A673 (cell line): ENCODE measurements around the gene C3orf18. TPM values are rescaled to one million over a fixed set of nuclear protein-coding genes. Genes with fewer than 3 reads are reported as not detected.
A peak's percentile ranks its signal among the peaks of the same experiment; 100 is the strongest.

Source experiments
- BruUV-seq: library from RNA; stranded (reverse); fragments of 400-500 nt; replicated peaks from 2 replicates; lab custom pipeline; 2021; lab: Mats Ljungman, UMichigan
- CTCF ChIA-PET: fragments of 300-600 bp; sonication (Branson Sonifier 250); formaldehyde crosslinking; loops from one replicate; lab custom pipeline; 2022; ENCODE audit warnings: antibody characterized with exemption; lab: Charles Lee
- POLR2A ChIA-PET: fragments of 300-600 bp; sonication (Branson Sonifier 250); formaldehyde crosslinking; loops from one replicate; lab custom pipeline; 2022; ENCODE audit warnings: antibody characterized with exemption; ENCODE audit not compliant: low non-redundant PET; lab: Charles Lee
- DNase-seq: peaks from one replicate; pipeline ENCODE4 v3.0.0-alpha.2; 2015; ENCODE audit warnings: low spot score
- H3K27ac ChIP-seq: fragments of 200-600 bp; sonication (generic); 2 replicates; pipeline ENCODE4 v1.5.1; 2016; ENCODE audit warnings: mixed run types, low read depth, mild to moderate bottlenecking, mixed read lengths, antibody characterized with exemption, low read length; ENCODE audit not compliant: poor library complexity, severe bottlenecking
- H3K27me3 ChIP-seq: fragments of 200-600 bp; sonication (generic); replicated peaks from 2 replicates; pipeline ENCODE4 v1.6.1; 2017; ENCODE audit warnings: mixed run types, low read depth, mild to moderate bottlenecking, mixed read lengths, antibody characterized with exemption, low read length; ENCODE audit not compliant: insufficient read depth, poor library complexity
- H3K36me3 ChIP-seq: fragments of 200-600 bp; sonication (generic); 2 replicates; pipeline ENCODE4 v1.6.1; 2016; ENCODE audit warnings: mixed run types, mild to moderate bottlenecking, mixed read lengths, antibody characterized with exemption, low read length; ENCODE audit not compliant: insufficient read depth, poor library complexity, severe bottlenecking
- H3K4me1 ChIP-seq: fragments of 200-600 bp; sonication (generic); 2 replicates; pipeline ENCODE4 v1.6.1; 2017; ENCODE audit warnings: mixed run types, mild to moderate bottlenecking, mixed read lengths, antibody characterized with exemption, low read length; ENCODE audit not compliant: insufficient read depth, poor library complexity, severe bottlenecking
- H3K4me3 ChIP-seq: fragments of 200-600 bp; sonication (generic); 2 replicates; pipeline ENCODE4 v1.5.1; 2016; ENCODE audit warnings: low read depth, mixed run types, mild to moderate bottlenecking, mixed read lengths, low read length; ENCODE audit not compliant: poor library complexity, severe bottlenecking
- H3K9me3 ChIP-seq: fragments of 200-600 bp; sonication (generic); 2 replicates; pipeline ENCODE4 v1.6.1; 2016; ENCODE audit warnings: mixed run types, low read depth, mild to moderate bottlenecking, mixed read lengths, antibody characterized with exemption, low read length; ENCODE audit not compliant: poor library complexity, severe bottlenecking
- EZH2 ChIP-seq: fragments of 200-600 bp; sonication (generic); IDR thresholded peaks from 2 replicates; pipeline ENCODE4 v1.6.1; 2017; ENCODE audit warnings: borderline replicate concordance, low read depth, mild to moderate bottlenecking, mixed read lengths, antibody characterized with exemption, low read length; ENCODE audit not compliant: poor library complexity, severe bottlenecking
- intact Hi-C: fragments of 100-400 bp; cut with micrococcal nuclease; formaldehyde crosslinking; loops from one replicate; pipeline ENCODE4 v1.10.0; 2022; ENCODE audit not compliant: unreplicated experiment
- total RNA-seq: library from RNA; stranded (reverse); gene quantifications from 2 replicates; pipeline ENCODE4 v1.2.3, GENCODE V29; 2021
- TF ChIP-seq, protein P1 (sequence below): fragments of 300-800, 200-600 bp; sonication (generic); conservative IDR thresholded peaks from 2 replicates; pipeline ENCODE4 v1.5.1; 2017; ENCODE audit warnings: low read depth, mild to moderate bottlenecking, antibody characterized with exemption, low read length, moderate library complexity, mixed read lengths

C3orf18 gene
- total RNA-seq, 1 experiment from 2014 or later = 1.5 TPM

DNA sequence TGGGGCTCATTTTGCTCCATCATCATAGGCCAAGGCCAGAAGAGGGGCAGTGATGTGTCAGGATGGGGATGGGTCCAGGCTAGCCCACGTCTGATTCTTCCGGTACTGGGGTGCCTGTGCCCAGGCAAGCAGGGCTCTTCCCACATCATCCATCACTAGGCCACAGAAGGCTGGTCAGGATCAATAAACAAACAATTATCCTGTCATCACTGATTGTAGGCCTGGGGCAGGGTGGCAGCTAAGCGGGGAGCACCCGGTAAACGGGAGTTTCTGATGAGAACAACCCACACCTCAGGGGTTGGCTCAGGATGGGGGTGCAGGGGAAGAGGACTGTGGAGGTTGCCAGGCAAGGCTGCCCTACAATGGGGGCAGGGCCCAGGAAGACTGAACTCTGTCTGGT lies 46.0 kb downstream of the C3orf18 start:
- no TSS peak for BruUV-seq
- H3K27me3 ChIP-seq = no peaks in the 10 kb centered on the region
- no peak overlapping the region for H3K4me3 ChIP-seq
- ChIA-PET POLR2A (no interaction called here), CTCF (no interaction called here)
- H3K9me3 ChIP-seq = no peaks in the 10 kb centered on the region
- H3K36me3 ChIP-seq = no peaks in the 10 kb centered on the region
- H3K4me1 ChIP-seq = no peaks in the 10 kb centered on the region
- H3K27ac ChIP-seq = no peak overlapping the region
- no peak for TF ChIP-seq EZH2
- TF ChIP-seq, protein P1, sequence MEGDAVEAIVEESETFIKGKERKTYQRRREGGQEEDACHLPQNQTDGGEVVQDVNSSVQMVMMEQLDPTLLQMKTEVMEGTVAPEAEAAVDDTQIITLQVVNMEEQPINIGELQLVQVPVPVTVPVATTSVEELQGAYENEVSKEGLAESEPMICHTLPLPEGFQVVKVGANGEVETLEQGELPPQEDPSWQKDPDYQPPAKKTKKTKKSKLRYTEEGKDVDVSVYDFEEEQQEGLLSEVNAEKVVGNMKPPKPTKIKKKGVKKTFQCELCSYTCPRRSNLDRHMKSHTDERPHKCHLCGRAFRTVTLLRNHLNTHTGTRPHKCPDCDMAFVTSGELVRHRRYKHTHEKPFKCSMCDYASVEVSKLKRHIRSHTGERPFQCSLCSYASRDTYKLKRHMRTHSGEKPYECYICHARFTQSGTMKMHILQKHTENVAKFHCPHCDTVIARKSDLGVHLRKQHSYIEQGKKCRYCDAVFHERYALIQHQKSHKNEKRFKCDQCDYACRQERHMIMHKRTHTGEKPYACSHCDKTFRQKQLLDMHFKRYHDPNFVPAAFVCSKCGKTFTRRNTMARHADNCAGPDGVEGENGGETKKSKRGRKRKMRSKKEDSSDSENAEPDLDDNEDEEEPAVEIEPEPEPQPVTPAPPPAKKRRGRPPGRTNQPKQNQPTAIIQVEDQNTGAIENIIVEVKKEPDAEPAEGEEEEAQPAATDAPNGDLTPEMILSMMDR = no peak
- no peak for DNase-seq
- intact Hi-C loops = no loop called here

DNA sequence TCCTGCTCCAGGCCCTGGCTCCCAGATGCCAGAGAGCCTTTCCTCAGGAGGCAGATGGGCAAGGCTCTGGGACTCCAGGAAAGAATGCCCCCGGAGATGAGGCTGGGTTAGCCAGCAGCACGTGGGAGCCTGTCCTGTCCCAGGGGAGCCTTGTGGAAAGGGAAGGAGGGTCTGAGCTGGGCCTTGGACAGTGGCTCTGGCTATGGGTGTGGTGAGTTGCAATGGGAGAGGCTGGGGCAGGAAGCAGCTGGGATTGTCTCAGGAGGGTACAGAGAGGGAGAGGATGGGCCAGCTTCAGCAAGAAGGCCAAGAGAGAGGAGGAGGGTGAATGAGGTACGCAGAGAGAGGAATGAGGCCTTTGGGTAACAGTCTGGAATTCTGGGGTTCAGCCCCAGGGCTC lies 46.7 kb downstream of the C3orf18 start:
- no peak for TF ChIP-seq EZH2
- TF ChIP-seq, protein P1 = no peak
- no peaks in the 10 kb centered on the region for H3K27me3 ChIP-seq
- intact Hi-C loops = no loop called here
- ChIA-PET CTCF (no interaction called here), POLR2A (no interaction called here)
- BruUV-seq = no TSS peak
- H3K9me3 ChIP-seq = no peaks in the 10 kb centered on the region
- H3K27ac ChIP-seq = no peak overlapping the region
- H3K4me1 ChIP-seq = no peaks in the 10 kb centered on the region
- no peaks in the 10 kb centered on the region for H3K36me3 ChIP-seq
- no peak overlapping the region for H3K4me3 ChIP-seq
- DNase-seq = no peak

DNA sequence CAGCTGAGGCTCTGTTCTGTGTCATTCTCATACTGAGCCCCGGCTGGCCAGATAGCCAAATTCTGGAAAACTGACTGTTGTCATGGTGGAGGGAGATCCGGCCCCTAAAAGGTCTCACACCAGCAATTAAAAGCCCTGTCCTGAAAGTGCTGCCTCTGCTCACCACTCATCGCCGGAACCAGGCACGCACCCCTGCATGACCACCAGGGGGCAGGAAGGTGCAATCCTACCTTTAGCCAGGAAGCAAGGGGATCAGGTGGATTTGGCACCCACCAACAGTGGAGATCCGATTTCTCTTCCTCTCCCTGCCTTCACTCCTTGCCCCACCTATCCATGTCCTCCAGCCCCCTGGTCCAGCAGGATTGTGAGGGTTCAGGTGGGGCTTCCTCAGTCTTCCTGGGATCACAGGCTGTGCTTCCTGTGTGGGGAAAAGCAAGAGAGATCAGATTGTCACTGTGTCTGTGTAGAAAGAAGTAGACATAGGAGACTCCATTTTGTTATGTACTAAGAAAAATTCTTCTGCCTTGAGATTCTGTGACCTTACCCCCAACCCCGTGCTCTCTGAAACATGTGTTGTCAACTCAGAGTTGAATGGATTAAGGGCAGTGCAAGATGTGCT lies 48.0 kb downstream of the C3orf18 start:
- peak; percentile 28 for DNase-seq
- CTCF ChIA-PET = no interaction called here
- no TSS peak for BruUV-seq
- intact Hi-C loops = loop anchor here (5.0 kb wide), 1 partner anchor 93 kb away; the partner anchor contains the start of gene CISH
- TF ChIP-seq, protein P1 = peak; percentile 71
- no peak for TF ChIP-seq EZH2
- Histone ChIP-seq H3K4me1 (no peaks in the 10 kb centered on the region), H3K9me3 (no peaks in the 10 kb centered on the region), H3K4me3 (no peak overlapping the region), H3K27ac (no peak overlapping the region), H3K27me3 (no peaks in the 10 kb centered on the region), H3K36me3 (no peaks in the 10 kb centered on the region)
- POLR2A ChIA-PET = no interaction called here
